NCI-H774 (cell line): ENCODE measurements around the gene RGS3.

ENCODE experiments used
- DNase-seq: peaks from one replicate; lab custom pipeline; 2025; lab: John Stamatoyannopoulos, UW

RGS3 gene

DNA sequence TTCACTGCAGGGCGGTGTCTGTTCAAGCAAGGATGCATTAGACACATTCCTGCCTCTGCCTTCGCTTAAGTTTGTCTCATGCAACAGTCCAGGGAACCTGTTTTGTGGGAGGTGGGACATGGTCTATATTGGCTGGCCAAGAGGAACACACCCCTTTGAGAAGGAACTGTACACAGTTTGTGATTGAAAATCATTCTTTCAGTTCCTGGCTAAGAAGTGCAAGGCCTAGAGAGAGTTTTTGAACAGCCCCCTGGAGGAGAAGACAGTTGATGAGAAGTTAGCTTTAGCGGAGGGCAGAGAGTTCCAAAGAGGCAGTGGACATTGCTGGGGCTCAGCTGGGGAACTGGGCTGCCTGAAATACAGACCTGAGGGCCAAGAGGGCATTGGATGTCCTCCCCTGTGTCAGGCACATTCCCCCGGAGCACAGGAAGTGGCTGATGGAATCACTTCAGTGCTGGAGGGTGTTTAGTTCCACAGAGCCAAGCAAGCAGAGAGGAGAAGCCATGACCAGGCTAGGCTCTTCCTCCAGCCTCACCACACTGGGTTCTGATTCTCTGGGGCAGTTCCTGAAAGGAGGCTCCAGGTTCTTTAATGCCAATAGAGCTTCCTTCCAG lies 66.6 kb downstream of the RGS3 start:
- no peak for DNase-seq

DNA sequence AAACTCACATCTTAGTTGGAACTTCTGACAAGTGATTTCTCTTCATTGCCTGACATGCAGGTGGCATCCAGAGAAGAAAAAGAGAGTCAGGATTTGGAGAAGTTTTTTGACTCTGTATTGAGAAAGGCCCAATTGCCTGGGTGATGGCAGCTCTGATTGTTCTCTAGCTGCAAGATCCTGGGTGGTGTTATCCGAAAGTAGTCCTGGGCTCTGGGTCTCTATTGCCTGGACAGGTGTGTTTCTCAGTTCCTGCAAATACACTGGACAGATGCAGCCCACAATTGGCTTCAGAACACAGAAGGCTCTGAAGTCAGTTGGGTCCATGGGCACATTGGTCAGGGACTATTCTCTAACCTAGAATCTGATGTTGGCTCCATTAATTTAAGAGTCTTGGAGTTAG lies 67.4 kb downstream of the RGS3 start:
- no peak for DNase-seq

GRCh38 chr9:113531919-113532808 lies 68.6 kb downstream of the RGS3 start:
- DNase-seq = no peak

GRCh38 chr9:113532809-113533190 lies 69.3 kb downstream of the RGS3 start:
- DNase-seq = no peak

DNA sequence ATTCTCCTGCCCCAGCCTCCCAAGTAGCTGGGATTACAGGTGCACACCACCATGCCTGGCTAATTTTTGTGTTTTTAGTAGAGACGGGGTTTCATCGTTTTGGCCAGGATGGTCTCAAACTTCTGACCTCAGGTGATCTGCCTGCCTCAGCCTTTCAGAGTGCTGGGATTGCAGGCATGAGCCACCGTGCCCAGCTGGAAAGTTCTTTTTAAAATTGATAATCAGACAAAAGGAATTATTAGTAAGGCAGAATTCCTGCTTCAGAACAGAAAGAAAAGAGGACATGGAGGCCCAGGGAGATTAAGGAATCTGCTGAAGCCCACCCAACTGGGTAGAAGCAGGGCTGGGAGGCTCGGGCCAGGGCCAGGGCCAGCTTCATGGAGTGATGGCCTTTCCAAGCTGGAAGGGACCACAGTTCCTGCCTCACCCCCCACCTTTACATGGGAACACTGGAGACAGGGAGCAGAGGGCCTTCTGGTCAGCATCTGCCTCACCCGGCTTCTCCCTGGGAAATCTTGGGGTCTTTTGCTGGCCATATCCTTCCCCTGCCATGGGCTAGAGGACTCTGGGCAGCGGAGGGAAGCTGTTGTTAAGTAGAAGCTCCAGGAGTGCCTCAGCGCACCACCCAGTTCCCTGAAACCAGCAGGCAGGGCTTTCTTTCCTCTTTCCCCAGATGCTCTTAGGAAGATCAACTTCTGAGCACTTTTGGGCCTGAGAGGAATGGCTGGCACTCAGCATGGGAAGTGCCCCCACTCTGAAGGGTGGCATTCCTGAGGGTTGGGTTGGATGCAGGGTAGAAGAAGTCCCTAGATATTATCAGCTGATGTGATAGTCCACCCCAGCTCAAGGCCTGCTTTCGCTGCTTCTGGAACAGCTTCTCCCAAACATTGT lies 70.1 kb downstream of the RGS3 start:
- no peak for DNase-seq

GRCh38 chr9:113535756-113536155 lies 72.2 kb downstream of the RGS3 start:
- no peak for DNase-seq

DNA sequence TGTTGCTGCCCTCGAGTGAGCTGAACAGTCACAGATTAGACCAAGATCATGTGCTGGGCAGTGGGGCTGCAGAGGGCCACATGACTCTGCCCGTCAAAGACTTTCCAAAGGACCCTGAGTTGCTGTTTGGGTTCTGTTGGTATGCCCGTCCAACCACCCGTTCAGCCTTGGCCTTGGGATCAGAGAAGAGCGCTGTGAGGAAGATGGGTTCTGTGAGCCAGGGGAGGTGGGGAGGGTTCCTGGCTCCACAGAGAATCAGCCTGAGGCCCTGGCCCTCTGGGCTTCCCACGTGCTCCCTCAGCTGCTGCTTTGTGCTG lies 72.6 kb downstream of the RGS3 start:
- DNase-seq = no peak

GRCh38 chr9:113536483-113537228 lies 73.1 kb downstream of the RGS3 start:
- DNase-seq = no peak

- no peak for DNase-seq
These were observed 73.8 kb downstream of the RGS3 start for GRCh38 chr9:113537229-113537810.

GRCh38 chr9:113538131-113538530 lies 74.6 kb downstream of the RGS3 start:
- no peak for DNase-seq

- DNase-seq = no peak
These were observed 75.3 kb downstream of the RGS3 start for GRCh38 chr9:113538701-113539430.

GRCh38 chr9:113540466-113540865 lies 76.9 kb downstream of the RGS3 start:
- no peak for DNase-seq

DNA sequence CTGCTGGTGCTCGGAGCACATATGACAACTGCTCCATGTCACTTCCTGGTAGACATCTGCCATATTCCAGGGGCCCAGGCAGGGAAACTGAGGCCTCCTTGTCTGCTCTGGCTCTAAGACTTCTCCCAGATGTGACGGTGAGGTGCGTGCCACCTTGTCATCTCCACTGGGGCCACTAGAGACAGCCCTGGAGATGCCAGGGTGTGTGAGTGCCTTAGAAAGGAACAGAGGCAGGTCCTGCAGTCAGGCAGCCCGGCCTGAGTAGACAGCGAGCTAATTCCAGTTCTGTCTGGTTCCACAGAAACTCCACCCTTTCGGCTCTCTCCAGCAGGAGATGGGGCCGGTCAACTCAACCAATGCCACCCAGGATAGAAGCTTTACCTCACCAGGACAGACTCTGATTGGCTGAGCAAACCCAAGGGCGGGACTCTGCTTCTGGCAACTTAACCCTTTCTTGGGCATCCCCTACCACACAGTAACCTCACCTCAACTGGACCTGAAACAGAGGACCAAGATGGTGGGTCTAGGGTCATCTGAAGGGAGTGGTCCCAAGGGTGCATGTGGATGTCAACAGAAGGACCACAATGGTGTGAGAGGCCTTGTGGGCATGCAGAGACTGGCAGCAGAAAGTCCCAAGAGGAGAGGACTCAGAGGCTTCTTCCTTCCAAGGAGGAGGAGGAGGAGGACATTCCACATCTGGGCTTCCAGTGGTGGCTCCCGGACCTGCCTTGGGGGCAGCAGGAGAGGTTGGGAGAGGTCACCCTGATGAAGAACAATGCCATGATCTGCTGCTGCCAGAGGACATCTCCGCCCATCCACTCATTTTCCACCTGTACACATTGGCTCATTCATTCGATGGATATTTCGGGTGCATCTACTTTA lies 77.7 kb downstream of the RGS3 start:
- peak; percentile 1 for DNase-seq

DNA sequence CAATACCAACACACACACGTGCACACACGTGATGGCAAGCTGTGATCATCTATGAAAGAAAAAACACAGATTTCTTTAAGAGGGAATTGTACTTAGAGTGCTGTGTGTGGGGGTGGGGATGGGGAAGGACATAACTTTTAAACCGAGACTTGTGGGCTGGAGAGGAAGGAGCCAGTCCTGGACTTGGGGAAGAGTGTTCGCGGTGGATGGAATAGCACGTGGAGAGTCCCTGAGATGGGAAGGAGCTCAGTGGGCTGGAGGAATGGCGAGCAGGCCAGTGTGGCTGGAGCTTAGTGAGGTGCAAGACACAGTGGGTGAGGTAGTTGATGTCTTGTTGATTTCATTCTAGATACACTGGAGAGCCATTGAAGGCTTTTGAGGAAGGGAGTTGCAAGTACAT lies 78.5 kb downstream of the RGS3 start:
- DNase-seq = no peak

DNA sequence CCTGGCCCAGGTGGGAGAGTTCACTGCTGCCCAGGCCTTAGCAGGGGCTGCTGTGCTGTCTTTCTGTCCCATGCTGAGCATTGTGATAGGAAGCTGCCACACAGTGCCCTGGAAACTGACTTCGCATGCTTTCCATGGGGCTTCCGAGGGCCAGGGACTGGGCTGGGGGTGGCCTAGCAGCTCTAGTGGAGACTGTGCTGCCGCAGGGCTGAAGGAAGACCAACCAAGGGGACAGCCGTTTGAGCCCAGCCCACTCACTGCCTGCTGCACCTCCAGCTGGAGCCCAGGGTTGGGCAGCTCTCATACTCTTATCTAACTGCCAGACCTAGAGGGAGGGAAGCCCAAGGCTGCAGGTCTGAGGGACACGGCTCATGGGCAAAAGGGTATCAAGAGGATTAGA lies 79.2 kb downstream of the RGS3 start:
- DNase-seq = no peak

DNA sequence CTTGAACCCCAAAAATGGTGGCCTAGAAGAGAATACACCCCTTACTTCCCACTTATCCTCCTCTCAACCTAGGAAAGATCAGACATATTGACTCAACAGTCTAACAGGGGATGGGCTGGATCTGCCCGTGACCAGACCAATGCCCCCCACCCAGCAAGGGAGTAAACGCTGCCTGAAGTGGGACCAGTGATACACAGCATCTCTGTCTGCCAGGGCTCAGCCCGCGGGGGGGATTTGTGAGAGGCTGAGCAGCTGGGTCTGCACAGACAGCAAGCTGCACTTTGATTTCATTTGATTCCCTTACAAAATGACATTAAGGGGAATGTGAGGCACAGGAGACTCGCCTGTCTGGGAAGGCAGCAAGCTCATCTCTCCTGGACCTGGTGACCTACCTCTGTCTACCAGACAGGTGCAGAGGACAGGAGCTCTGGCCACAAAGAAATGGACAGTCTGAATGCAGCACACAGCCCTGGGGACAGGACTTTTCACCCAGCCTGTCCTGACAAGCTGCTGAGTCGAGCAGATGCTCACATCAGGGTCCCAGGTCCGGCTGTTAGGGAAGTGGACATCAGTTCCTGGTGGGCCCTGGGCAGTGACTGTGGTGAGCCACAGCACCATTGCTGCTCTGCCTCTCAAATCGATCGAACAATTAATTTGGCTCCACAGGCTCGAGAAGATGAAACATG lies 79.9 kb downstream of the RGS3 start:
- DNase-seq = no peak

DNA sequence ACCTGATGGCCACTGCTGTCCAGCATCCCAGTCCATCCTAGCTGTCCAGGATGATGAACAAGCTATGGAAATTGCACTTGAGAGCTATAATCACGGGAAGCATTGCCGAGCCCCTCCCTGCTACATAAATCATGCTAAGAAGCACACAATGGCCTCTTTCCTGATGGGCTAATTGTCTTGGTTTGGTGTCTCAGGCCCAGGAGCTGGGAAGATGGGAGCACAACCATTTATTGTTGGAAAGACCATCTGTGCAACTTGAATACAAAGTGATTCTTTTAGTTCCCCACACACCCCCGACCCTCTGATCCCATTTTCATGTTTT lies 80.4 kb downstream of the RGS3 start:
- no peak for DNase-seq

DNA sequence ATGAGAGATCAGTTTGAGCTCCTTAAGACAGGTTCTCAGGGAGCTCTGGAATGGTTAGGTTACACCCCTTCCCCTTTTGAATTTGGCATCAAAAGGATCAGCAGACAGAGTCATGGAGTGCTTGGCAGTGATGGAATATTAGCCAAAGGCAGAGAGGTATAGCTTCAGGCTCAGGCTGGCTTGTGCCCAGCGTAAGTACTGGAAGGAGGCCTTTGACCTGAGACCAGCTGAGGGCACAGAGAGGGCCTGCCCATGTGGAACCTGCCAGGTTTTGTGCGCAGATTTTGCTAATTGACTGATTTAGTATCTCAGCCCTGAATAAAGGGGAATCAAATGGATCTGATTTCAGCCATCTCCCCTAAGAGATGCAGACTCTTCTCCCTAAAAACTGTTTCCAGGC lies 81.5 kb downstream of the RGS3 start:
- no peak for DNase-seq

- DNase-seq = no peak
These were observed 83.0 kb downstream of the RGS3 start for GRCh38 chr9:113546566-113546965.

DNA sequence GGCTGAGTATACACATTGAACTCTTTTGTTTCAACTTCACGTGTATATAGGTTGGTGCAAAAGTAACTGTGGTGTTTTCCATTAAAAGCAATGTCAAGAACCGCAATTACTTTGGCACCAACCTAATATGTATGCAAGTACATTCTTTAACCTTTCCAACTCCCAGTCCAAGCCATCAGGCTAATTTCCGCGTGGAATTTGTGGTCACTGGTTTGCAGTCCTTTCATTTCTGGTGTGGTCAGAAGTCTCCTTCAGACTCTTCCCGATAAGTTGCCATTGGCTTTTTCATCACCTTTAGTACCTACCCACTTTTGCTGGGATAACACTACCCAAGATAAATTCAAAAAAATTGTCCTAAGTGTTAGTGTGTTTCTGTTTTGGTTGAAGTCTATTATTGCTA lies 84.0 kb downstream of the RGS3 start:
- no peak for DNase-seq
